DMS153 treated with DMSO at 0.1 percent for 48 hours (cell line): ENCODE data around the gene TUBB2B.
A peak's percentile ranks its signal among the peaks of the same experiment; 100 is the strongest.

Experiments used
- DNase-seq: peaks from one replicate; lab custom pipeline; 2025; ENCODE audit not compliant: unreplicated experiment; lab: John Stamatoyannopoulos, UW

TUBB2B gene

DNA sequence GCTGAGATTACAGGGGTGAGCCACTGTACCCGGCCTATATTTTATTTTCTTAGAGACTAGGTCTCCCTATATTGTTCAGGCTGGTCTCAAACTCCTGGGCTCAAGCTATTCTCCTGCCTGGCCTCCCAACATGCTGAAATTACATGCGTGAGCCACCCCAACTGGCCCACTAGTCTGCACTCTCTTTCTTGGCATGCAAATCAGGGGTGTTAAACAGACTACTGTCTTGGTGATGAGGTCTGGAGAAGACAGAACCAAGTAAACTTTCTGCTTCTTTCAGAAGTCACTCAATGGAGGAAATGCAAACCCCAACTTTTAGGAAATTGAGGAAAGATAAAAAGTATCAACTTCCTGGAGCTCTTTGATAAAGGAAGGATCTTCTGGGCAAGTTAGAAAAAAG, 8.0 kb upstream of the TUBB2B start:
- DNase-seq: no peak

DNA sequence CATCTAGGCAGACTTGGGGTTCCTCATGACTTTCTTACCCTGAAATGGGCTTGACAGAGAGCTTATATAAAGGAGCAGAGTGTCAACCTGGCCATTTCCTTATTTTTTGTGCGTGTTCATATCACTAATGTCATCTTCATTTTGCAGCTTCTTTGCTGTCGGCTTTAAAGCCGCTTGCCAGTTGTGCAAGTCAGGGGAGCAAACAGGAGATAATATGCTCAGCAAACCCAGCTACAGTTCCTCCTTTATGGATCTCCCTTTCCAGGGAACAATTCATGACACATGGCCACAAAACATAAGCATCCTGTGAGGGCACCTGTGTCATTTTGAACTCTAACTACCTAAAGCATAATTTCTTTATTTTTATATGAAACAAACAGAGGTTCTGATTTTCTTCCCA, 6.5 kb upstream of the TUBB2B start:
- DNase-seq: no peak

DNA sequence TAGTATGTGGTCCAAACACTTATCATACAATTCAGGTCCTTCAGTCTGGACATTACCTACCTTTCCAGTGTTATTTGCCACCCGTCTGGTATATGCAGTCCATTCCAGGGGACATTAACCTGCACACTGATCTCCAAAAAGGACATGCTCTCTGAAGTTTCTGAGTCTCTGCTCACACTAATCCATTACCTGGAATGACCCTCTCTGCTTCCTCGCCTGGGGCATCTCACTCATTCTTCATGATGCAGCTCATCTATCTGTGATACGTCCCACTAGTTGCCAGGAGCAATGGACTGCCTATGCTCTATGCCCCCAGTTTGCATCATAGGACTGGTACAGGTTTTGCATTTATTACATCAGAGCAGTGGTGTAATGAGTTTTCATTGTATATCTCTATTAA, 5.9 kb upstream of the TUBB2B start:
- no peak for DNase-seq

DNA sequence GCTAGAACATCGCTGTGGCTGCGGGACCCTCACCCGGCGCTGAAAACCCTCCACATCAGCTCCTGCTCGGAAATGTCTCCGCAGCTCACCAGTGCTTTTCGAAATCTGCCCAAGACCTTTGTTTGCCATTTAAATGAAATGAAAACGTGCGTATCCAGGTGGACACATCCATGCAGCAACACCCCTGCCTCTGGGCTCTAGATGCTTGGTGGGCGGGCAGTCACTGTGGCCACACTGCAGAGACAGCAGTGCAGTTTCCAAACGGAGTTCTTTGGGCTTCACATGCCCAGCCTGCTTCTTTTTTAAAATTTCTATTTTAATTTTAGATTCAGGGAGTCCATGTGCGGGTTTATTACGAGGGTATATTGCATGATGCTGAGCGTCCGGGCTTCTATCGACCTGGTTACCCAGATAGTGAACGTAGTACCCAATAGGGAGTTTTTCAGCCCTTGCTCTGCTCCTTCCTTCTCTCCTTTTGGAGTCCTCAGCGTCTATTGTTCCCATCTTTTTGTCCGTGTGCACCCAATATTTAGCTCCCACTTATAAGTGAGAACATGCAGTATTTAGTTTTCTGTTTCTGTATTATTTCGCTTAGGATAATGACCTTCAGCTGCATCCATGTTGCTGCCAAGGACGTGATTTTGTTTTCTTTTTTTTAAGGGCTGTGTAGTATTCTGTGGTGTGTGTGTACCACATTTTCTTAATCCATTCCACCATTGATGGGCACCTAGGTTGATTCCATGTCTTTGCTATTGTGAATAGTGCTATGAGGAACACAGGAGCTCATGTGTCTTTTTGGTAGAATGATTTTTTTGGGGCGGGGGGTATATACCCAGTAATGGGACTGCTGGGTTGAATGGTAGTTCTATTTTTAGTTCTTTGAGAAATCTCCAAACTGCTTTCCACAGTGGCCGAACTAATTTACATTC, 4.8 kb upstream of the TUBB2B start:
- no peak for DNase-seq

DNA sequence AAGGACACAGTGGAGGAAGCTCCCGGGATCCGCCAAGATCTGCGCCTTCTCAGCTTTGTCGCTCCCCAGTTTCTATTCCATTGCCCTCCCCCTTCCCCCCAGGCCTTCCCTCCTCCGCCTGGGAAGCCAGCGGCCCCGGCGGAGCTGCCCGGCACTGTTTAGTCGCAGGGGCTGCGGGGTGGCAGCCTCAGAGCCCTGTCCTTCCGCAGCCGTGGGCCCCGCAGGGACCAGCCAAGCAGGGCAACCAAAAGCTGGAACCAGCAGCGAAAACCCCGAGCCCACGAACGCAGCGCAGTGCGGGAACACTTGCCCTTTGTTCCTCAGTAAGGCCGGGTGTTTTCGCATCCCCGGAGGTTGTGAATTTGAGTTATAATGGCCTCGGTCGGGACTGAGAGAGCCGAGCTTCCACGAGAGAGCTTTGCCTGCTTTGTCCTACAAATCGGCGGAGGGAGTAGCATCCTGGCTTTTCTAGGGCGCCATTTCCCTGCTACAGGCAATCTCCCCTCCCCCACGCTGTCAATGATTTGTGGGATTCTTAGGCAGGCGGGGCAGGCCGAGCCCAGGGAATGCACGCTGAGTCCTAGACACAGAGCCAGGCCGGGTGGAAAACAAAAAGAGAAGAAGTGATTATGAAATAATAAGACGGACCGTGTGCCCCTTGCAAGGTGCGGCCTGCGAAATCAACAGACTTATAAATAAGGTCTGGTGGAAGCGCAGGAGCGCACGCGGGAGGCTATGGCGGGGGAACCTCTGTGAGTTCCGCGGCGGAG, 4.0 kb upstream of the TUBB2B start:
- peak; percentile 55 for DNase-seq

DNA sequence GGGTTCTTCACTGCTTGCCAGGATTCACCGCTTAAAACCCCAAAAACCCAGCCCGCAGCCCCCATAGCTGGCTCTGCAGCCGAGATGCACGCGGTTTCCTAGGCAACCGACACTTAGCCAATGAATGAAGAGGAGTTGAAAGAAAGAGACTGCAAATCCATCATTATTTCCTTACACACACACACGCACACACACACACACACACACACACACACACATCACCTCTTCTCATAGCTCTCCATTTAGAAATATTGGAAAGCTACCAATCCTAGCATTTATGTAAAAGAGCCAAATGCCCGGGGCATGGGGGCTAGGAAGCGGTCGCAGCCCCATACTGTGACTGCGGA, 3.4 kb upstream of the TUBB2B start:
- DNase-seq: peak; percentile 49

DNA sequence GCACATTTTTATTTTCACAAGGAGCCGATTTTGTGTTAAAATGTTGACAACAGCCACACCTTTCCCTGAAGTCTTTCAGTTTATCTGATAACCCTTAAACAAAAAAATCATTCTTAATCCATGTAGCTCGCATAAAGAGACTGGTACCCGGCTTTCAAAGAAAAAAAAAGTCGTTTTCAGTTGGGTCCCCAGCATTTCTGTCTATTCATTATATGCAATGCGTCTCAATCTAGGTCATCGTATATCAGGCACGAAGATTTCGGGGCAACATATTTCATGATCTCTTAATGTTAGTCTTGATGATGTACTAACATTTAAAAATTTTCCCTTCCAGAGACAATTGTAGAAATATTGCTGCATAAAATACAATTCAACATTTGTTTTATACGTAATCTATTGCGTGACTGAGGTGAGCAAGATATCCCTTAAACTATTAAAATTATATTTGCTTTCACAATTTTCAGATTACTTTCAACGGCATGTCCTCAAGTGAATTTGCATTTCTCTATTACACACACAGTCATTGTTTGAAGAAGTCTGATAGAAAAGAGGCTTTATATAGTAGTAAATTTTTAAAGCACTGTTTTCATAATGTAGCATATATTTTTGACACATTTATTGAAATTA, 2.9 kb upstream of the TUBB2B start:
- DNase-seq: no peak

DNA sequence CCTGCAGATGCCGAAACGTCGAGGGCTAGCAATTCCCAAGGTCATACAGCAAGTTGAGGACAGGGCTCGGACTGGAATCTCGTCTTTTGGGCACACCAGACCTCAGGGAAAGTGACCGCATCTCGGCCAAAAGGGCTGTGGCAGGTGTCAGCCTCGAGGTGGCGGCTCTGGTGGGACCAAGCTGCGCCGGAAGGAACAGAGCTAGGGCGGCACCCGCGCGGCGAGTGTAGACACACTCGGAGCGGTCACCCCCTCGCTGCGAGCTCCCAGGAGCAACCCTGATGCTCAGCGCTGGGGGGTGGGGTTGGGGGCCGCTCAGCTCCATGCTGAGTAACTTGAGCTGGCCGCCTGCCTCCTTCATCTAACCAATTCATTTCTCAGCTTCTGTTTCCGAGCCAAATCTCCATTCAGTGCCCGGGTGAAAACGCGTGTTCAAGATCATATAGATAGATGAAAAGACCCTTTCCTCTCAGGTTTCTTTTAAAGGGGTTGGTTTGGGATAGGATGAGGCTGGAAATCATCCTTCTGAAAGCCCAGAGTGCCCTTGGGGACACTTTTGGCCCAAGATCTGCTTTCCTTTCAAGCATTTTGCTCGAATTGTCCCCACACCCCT, 2.2 kb upstream of the TUBB2B start:
- no peak for DNase-seq

DNA sequence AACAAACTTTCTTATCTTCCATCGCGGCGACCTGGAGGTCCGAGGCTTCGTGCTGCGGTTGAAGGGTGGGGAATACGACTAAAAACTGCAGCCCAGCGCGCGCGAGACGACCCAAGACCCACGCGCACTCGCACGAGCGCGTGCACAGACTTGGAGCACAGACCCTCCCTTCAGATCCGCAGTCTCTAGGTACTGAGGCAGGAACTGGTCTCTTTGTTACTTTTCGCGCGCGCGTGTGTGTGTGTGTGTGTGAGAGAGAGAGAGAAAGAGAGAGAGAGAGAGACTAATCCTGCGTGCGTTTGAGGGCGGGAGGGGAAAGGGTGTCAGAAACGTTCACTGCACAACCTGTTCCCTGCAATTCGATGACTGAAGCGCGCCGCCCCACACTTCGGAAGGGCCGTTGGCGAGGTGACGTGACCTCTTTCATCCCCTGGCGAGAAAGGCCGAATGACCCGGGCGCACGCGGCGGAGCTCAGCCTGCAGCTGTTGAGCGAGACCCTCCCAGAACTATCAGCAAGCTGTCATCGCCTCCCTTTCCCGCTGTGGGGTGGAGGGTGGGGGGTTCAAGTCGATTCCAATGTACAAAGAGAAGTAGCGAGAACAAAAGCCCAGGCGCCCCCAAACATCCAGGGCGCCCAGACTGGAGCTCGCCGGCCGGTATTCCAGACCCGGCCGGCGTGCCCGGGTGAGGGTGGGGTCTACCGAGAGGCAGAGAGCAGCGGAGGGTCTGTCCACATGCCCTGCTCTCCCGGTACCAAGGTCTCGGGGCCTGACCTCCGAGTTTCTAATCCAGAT, 1.5 kb upstream of the TUBB2B start:
- peak; percentile 17 for DNase-seq

DNA sequence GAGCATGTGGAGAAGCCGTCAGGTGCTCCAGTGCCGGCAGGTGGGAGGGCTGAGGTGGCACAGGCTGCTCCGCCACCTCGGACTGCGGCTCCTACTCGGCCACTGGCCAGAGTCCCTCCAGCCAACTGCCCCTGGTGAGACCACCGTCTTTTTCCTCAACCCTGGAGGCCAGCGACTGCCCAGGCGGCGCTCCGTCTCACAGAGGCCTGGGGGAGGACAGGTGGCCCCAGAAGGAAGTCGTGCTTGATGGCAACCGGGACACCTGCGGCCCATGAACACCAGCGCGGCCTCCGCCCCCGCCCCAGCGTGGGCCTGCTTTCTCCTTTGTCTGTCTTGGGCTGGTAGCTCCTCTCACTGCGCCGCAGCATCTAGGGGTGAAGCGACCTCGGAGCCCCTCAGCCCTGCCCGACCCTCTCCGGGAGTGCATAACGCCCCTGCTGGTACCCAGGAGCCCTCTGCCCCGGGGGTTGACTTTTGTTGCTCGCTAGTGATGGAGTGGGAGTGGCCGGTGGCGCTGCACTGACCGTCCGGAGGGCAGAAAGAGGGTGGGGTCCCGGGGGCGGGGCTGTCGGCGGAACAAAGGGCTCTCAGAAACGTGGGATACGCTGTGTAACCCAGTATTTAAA, 706 bp upstream of the TUBB2B start:
- peak; percentile 52 for DNase-seq

DNA sequence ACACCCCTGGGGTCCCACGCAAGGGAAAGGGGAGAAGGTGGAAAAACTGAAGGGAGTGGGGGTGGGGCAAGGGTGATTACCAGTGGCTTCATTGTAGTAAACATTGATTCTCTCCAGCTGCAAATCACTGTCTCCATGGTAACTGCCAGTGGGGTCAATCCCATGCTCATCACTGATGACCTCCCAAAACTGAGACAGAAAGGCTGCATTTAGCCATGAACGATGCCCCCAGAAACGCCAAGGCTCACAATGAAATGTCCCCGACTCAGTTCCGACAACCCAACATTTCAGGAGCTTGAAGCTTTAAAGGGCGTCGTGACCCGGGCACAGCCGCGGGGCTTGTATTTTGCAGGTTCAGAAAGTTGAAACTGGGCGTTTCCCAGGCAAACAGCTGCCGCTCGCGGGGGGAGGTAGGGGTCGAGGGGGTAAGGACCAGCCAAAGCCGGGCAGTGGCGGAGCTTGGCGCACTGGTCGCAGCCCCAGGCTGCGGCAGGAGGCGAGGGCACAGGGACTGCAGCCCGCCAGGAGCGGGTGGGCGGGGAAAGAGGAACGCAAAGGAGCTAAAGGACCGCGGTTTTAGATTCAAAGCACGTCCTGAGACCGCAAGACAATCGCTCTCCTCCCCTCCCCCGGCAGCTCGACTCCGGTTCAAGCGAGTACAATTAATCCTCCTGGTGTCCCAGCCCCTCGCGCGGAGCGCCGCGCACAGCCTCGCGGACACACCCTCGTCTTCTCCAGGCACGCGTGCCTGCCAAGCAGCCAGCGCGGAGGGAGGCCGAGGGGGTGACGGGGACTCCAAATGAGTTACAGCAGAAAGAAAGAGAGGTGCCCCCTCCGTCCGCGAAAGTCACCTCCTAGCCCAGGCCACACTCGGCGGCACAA, 731 bp downstream of the TUBB2B start:
- no peak for DNase-seq

DNA sequence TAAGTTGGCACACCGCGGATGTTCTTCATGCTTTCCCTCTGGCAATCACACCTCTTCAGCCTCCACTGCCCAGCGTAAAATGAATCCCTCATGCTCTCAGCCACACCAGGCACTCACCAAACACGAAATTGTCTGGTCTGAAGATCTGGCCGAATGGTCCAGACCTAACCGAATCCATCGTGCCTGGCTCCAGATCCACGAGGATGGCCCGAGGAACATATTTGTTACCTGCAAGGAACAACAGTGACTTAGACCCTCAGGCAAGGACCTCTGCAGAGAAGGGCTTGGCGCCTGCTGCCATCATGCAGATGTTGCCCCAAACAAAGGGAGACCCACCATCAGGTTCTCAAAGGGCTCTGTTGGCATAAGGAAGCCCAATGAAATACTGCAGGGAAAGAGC, 1.4 kb downstream of the TUBB2B start:
- no peak for DNase-seq

DNA sequence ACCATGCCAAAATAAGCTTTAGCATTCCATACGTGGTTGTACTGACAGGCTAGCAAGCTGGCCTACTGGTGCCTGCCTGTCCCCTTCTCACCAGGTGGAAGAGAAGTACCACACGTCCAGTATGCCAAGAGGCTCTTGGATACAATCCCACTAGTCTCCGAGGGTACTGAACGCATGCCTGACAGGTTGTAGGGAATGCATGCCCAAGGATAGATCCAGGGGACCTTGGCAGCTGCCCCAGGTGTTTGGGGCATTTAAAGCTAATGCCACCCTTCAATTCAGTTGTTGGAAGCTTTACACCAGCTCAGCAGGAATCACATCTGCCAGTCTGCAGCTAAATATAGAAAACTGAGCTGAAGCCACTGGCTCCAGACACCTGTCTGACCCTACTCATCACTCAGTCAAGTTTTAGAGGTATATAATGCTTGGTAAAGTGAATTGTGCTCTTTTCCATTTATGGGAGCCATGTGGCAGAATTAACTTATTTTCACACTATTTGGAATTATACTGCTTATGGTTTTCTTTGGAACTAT, 4.9 kb downstream of the TUBB2B start:
- no peak for DNase-seq

DNA sequence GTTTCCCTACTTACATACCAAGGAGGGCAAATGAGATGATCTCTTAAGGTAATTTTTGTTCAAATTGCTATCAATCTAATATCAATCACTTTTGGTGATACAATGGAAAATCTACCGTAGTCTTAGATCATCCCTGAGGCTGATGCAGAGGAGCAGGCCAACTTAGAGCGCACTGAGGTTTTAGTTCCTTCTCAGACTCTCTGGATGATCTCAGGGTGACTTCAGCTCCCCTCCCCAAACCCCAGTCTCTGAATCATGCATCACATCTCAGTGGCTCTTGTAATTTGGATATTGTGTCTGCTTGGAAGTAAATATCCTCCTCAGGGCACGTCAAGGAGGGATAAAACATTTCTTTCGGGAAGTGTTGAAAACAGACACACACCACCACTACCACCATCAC, 5.9 kb downstream of the TUBB2B start:
- DNase-seq: no peak

DNA sequence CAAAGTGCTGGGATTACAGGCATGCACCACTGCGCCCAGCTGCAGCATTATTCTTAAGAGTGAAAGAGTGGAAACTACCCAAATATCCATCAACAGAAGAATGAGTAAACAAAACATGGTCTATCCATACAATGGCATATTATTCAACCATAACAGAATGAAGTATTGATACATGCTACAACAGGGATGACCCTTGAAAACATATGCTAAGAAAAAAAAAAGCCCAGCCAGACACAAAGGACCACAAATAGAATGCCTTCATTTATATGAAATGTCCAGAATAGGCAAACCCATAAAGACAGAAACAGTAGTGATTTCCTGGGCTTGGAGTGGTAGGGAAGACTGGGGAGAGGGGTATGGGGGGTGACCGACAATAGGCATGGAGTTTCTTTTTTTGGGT, 7.1 kb downstream of the TUBB2B start:
- no peak for DNase-seq

DNA sequence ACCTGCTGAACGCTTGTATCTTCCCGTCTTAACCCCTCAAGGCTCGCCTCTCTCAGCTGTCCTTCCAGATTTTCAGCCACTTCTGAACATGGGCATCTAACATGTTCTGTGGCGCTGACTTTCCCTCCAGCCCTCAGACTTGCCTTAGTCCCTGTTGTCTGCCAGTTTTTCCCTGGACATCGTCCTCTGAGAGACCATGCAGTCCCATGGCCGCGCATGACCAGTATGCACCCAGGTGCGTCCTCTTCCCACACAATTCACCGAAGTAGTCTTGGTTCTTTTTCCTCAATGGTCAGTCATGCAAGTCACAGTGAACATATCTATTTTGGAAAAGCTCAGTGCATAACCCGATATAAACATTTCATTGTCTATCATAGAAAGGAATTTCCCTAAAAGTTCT, 9.2 kb downstream of the TUBB2B start:
- no peak for DNase-seq

DNA sequence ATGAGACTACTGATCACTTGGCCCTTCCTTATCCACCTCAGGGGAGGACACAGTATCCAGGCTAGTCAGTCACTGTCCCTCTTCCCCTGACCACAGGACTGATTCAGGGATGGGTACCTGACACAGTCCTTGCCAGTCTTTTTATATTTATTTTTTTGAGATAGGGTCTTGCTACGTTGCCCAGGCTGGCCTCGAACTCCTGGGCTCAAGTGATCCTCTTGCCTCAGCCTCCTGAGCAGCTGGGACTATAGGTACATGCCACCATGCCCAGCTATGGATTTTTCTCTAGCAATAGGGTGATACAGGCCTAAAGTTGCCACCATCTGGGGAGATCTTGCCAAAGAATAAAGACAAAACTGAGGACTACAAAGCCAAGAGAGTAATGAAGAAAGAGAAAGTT, 10.2 kb downstream of the TUBB2B start:
- DNase-seq: no peak

DNA sequence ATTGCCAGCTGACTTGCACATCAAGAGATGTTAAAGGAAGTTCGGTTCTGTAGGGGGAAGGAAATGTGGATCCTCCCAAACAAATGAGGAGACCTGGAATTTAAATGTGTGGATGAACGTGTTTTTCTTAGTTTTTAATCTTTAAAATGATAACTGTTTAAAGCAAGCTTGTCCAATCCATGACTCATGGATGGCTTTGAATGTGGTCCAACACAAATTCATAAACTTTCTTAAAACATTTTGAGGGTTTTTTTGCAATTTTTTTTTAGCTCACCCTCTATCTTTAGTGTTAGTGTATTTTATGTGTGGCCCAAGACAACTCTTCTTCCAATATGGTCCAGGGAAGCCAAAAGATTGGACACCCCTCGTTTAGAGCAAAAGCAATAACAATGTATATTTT, 12.6 kb downstream of the TUBB2B start:
- no peak for DNase-seq

DNA sequence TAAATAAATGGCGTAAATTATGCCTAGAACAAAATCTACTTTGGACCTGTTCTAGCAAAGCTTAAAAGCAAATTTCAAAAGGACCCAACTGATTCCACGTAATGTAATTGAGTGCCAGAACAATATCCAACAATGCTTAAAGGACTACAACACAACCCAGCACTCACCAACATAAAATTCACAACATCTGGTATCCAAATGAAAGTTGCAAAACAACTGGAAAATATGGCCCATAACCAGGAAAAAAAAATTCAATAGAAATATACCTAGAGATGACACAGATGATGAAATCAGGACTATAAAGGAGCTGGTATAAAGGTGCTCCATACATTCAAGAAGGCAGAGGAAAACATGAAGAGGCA, 14.1 kb downstream of the TUBB2B start:
- no peak for DNase-seq
